Measurements from ENCODE around the gene USP21. TPM values are rescaled to one million over a fixed set of nuclear protein-coding genes. Genes with fewer than 3 reads are reported as not detected.

USP21 gene
- 5.8 and 8.7 TPM in 2 replicates for total RNA-seq

DNA sequence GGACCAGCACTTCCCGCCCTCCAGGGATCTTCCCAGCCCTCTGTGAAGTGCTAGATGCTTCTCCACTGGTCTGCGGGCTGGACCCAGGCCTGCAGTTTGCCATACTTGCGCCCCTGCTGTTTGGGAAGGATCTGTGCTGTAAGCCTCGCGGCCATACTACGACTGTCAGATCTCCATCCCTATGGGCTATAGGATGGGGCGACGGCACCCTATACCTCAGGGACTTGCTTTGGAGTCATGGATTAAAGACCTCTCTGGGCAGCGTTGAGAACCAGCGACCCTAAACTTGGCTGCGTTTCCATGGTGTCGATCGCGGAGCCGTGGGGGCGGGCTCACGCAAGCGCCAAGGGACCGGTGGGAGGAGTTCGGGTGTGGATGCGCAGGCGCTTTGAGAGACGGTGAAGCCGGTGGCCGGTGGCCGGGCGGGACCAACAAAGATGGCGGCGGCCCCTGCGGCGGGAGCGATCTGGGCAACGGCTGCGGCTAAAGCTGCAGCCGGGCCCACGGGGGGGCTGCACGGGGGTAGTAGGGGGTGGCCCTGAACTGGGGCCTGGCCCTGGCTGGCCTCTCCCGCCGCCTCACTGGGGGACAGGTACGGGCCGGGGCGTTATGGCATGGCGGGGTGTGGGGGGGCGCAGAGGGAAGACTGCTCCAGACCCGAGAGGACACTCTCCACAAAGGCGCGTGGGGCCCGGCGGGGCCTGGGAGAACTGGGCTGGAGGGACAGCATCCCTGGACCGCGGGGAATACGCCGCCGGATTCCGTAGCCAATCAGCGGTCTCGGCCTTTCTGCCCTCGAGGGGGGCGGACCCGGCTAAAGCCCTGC, at the start of gene USP21:
USP21 (plus strand) TSS at position 414 of the 826 bp plus-strand sequence. CDS start 1,141 bp downstream, outside the sequence.

GRCh38 chr1:161117759-161118581, 41.3 kb upstream of the USP21 start, which contains the start of the genes NIT1 and PFDN2:
Gene NIT1 (plus strand): TSS chr1:161118105. CDS start chr1:161118177, 72 bp downstream.
Gene PFDN2 (minus strand): TSS chr1:161118037. CDS start chr1:161118026, 11 bp downstream.

DNA sequence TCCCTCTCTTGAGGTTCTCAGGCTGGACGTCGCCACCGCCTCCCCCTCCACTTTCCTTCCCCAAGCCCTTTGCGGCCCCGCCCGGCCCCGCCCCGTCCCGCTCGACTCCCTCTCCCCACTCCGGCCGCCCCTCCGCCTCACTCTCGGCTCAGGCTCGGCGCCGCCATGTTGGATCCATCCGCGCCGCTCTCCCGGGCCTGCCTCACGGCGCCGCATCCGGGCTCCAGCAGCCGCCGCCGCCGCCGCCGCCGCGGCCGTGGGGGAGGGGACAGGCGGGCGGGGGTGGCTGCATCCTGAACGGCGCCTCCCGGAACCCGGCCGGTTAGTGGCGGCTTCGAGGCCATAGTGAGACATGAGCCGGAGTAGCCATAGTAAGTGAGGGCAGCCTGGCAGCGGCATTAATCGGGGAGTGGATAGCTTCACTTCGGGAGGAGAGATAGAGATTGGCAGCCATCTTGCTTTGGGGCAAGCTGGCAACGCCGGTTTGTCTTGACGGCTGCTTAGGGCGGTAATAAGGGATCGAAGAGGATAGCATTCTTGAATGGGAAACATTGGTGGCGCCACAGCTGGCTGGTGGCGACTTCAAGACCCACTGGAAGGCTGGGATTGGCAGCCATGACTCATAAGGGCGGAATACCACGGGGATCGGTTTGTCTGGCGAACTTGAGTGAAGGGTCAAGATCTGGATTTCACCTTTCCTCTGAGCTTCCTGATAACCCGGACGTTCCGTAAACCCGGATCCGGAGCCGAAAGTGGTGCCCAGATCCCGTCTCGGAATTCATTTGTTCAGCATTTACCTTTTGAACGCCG, 26.7 kb upstream of the USP21 start, which contains the start of gene DEDD:
DEDD (minus strand) TSS at position 258 of the 810 bp plus-strand sequence. CDS start 8,205 bp downstream, outside the sequence.

GRCh38 chr1:161153682-161154337, 5.5 kb upstream of the USP21 start, which contains the start of gene UFC1:
Gene UFC1 (plus strand): TSS chr1:161153978. CDS start chr1:161153998, 20 bp downstream.

GRCh38 chr1:161165742-161166668, 6.7 kb downstream of the USP21 start, which contains the start of gene PPOX:
Gene PPOX (plus strand): TSS chr1:161166426. CDS start chr1:161166848, 422 bp downstream.

DNA sequence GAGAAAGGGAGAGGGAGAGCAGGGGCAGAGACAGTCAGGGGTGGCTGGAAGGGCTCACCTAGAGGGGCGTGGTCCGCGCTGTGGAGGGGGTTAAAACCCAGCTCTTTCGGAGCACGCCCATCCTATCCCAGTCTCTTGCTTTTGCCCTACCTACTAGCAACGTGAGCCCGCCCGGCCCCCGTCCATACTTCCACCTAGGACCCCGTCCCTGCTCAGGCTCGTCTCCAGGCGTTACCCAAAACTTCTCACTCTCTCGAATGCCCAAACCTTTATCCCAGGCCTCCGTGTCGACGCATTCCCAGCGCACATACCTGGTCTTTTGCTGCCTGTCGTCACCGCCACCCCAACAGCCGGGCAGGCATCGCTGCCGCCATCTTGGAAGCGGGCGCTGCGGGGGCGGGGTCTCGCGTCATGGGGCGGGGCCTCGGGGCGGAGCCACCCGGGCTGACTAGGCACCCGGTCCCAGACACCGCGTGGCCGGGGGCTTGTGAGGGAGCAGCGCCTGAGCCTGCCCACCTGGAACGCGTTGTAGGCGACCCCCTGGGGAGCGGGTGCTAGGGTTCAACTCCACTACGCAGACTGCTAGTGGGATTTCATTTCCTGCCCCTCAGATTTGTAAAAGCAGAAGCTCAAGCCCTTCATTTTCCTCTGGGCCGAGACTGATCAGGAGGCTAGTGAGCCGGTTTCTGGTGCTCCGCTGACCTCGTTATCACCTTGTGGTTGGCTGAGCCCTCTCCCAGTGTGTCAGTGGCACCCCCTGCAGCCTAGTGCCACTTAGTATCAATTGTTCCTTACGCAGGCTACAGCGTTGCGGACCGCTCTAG, 18.0 kb downstream of the USP21 start, which contains the start of gene B4GALT3:
B4GALT3 (minus strand) TSS at position 396 of the 824 bp plus-strand sequence. CDS start 1,447 bp downstream, outside the sequence.

DNA sequence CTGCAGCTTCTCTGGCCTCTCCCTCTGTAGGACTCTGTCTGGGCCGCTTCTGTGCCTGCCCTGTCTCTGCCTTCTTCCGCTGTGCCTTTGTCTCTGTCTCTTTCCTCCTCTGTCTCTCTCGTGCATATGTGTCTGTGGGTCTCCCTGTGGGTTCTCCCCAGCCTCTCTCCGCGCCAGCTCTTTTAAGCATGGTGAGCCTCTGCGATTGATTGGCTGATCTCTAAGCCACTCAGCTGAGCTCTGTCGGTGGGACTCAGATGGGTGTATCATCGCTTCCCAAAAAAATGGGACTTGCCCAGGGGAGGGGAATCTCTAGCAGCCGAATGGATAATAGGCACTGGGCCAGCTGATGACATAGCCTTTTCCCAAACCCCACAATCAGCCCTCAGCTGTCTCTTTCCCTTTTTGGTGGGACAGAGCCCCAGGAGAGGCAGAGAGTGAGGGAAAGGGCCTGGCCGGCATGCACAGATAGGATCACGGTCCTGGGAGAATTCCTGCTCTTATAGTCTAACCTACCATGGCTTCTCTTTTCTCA, 39.7 kb downstream of the USP21 start, which contains the start of gene ADAMTS4:
ADAMTS4 (minus strand) TSS at position 158 of the 535 bp plus-strand sequence. CDS start 427 bp downstream, outside the sequence.

DNA sequence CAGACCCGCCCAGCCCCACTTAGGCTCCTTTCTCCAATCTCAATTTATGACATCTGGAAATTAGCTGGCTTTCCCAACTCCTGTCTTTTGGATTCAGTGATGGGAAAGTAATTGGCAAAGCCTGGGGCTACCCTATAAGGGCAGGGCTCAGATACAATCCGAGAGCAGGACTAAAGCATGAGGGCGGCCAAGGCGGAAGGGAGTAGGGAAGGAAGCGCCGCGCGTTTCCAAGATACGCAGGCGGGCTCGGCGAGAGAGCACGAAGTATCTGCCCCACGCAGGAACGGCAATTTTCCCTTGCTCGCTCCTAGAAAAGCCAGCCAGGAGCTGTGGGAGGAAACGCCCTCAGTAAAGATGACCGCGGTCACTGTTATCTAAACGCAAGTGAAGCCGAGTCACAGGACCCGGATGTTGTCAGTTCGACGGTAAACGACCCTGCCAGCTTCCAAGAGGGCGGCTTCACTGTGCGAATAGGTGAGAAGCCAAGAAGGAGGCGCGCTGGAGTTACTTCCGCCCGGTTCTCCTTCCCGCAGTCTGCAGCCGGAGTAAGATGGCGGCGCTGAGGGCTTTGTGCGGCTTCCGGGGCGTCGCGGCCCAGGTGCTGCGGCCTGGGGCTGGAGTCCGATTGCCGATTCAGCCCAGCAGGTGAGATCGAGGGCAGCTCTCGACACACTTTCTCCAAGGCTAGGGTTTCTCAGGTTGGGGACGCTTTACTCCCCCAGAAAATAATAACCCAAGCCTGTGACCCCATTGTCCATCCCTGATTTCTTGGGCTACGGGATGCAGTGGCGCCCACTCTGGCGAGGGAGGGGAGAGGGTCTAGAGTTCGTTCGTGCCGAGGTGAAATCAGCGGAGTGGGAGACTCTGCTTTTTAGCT, 42.8 kb downstream of the USP21 start, which contains the start of gene NDUFS2:
NDUFS2 (plus strand) TSS at position 532 of the 877 bp plus-strand sequence; CDS start at position 551, 19 bp downstream.

DNA sequence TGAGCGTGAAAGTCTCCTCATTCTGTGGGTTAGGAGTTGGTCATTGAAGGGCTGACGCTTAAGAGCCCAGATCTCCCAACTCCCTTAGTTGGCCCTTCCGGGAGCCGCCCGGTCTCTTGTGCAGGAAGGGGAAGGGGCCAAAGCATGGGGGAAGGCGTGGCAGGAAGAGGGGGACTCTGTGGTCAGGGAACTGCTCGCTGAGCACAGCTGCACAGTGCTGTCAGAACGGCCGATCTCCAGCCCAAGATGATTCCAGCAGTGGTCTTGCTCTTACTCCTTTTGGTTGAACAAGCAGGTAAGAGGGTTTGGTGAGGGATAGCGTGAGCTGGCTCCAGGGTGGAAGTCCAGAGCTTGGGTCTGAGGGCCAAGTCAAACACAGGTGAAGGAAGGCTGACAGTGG, 55.8 kb downstream of the USP21 start, which contains the start of gene FCER1G:
FCER1G (plus strand) TSS at position 220 of the 400 bp plus-strand sequence; CDS start at position 247, 27 bp downstream.

Other genes with a start within 250 kb of the USP21 start
- 0.64 TPM in 1 of 2 replicates, not detected in the other for gene ITLN2, start 204.7 kb upstream of the USP21 start, total RNA-seq
- 385 and 410 TPM in 2 replicates for gene F11R, start 138.3 kb upstream of the USP21 start, total RNA-seq
- 104 and 173 TPM in 2 replicates for gene TSTD1, start 120.5 kb upstream of the USP21 start, total RNA-seq
- gene USF1, start 113.5 kb upstream of the USP21 start, total RNA-seq, result 33.5 and 56.6 TPM in 2 replicates
- gene ARHGAP30, start 89.6 kb upstream of the USP21 start, total RNA-seq, result 0.72 and 0.85 TPM in 2 replicates
- 52.6 and 97.8 TPM in 2 replicates for gene NECTIN4, start 69.9 kb upstream of the USP21 start, total RNA-seq
- gene KLHDC9, start 61.1 kb upstream of the USP21 start, total RNA-seq, result 1.9 and 5.1 TPM in 2 replicates
- 30.5 and 68.4 TPM in 2 replicates for gene PFDN2, start 41.5 kb upstream of the USP21 start, total RNA-seq
- 25.6 and 53.5 TPM in 2 replicates for gene NIT1, start 41.4 kb upstream of the USP21 start, total RNA-seq
- gene DEDD, start 26.8 kb upstream of the USP21 start, total RNA-seq, result 15.1 and 23.4 TPM in 2 replicates
- 32.6 and 41.2 TPM in 2 replicates for gene UFC1, start 5.5 kb upstream of the USP21 start, total RNA-seq
- 7.5 and 15.7 TPM in 2 replicates for gene PPOX, start 6.9 kb downstream of the USP21 start, total RNA-seq
- gene B4GALT3, start 18.0 kb downstream of the USP21 start, total RNA-seq, result 19.0 and 23.2 TPM in 2 replicates
- gene ADAMTS4, start 39.6 kb downstream of the USP21 start, total RNA-seq, result under 0.01 TPM in 2 replicates
- gene NDUFS2, start 42.9 kb downstream of the USP21 start, total RNA-seq, result 110 and 155 TPM in 2 replicates
- not detected in 2 replicates for gene FCER1G, start 55.8 kb downstream of the USP21 start, total RNA-seq
- gene APOA2, start 64.1 kb downstream of the USP21 start, total RNA-seq, result not detected in 2 replicates
- 10.9 and 12.3 TPM in 2 replicates for gene TOMM40L, start 66.6 kb downstream of the USP21 start, total RNA-seq
- not detected in 2 replicates for gene NR1I3, start 78.7 kb downstream of the USP21 start, total RNA-seq
- 0.24 TPM in 1 of 2 replicates, not detected in the other for gene PCP4L1, start 99.2 kb downstream of the USP21 start, total RNA-seq
- 0.21 and 0.24 TPM in 2 replicates for gene MPZ, start 150.5 kb downstream of the USP21 start, total RNA-seq
- gene SDHC, start 154.9 kb downstream of the USP21 start, total RNA-seq, result 13.5 and 19.4 TPM in 2 replicates
- not detected in 2 replicates for gene CFAP126, start 208.4 kb downstream of the USP21 start, total RNA-seq